HepG2 (cell line): ENCODE data around the gene DGAT2. TPM values are rescaled to one million over a fixed set of nuclear protein-coding genes. Genes with fewer than 3 reads are reported as not detected.
A peak's percentile ranks its signal among the peaks of the same experiment; 100 is the strongest.

Source experiments
- ATAD3A ChIP-seq: sonication (generic); formaldehyde crosslinking; IDR thresholded peaks from 2 replicates; pipeline ENCODE4 v1.4.0; 2020; ENCODE audit warnings: missing genetic modification reagents
- FOXJ3 ChIP-seq: sonication (generic); formaldehyde crosslinking; IDR thresholded peaks from 2 replicates; pipeline ENCODE4 v1.4.0; 2020; ENCODE audit warnings: missing genetic modification reagents, mild to moderate bottlenecking, borderline replicate concordance
- KLF16 ChIP-seq, 2 experiments: sonication (generic) in 1 of 2; formaldehyde crosslinking in 1 of 2; IDR thresholded peaks; 2 replicates each; pipeline versions ENCODE4 v1.6.1 to v1.8.0; 2016 to 2023; ENCODE audit warnings: missing genetic modification reagents in 2 of 2, missing compliant biosample characterization in 1 of 2
- KMT2B ChIP-seq: IDR thresholded peaks from 2 replicates; pipeline ENCODE4 v1.6.1; 2016; ENCODE audit warnings: missing genetic modification reagents, missing compliant biosample characterization
- MAF1 ChIP-seq: sonication (generic); formaldehyde crosslinking; IDR thresholded peaks from 2 replicates; pipeline ENCODE4 v1.5.0; 2020; ENCODE audit warnings: missing genetic modification reagents, borderline replicate concordance
- MIER3 ChIP-seq: IDR thresholded peaks from 2 replicates; pipeline ENCODE4 v1.6.1; 2016; ENCODE audit warnings: missing compliant biosample characterization, borderline replicate concordance
- MXI1 ChIP-seq: IDR thresholded peaks from 3 replicates; pipeline ENCODE4 v1.6.1; 2012; ENCODE audit warnings: low read depth, low read length, inconsistent platforms, borderline replicate concordance
- NFKB2 ChIP-seq: sonication (generic); formaldehyde crosslinking; IDR thresholded peaks from 2 replicates; pipeline ENCODE4 v1.4.0; 2020; ENCODE audit warnings: missing genetic modification reagents, borderline replicate concordance
- POLR2A ChIP-seq, 2 experiments: IDR thresholded peaks; 2 replicates each; pipeline ENCODE4 v1.6.1; 2011; ENCODE audit warnings: low read depth in 2 of 2, low read length in 2 of 2, mild to moderate bottlenecking in 1 of 2, moderate library complexity in 1 of 2; ENCODE audit not compliant: insufficient read depth in 1 of 2
- PRMT3 ChIP-seq: sonication (generic); formaldehyde crosslinking; IDR thresholded peaks from 2 replicates; pipeline ENCODE4 v1.8.1; 2022; ENCODE audit warnings: low read depth, mild to moderate bottlenecking, moderate library complexity, missing genetic modification reagents, borderline replicate concordance
- TEAD2 ChIP-seq: sonication (generic); formaldehyde crosslinking; IDR thresholded peaks from 2 replicates; pipeline ENCODE4 v1.9.0; 2021; ENCODE audit warnings: missing genetic modification reagents
- ZBTB20 ChIP-seq: sonication (generic); formaldehyde crosslinking; IDR thresholded peaks from 2 replicates; pipeline ENCODE4 v1.8.1; 2023; ENCODE audit warnings: missing genetic modification reagents, low read depth, mild to moderate bottlenecking, borderline replicate concordance
- ZFX ChIP-seq: sonication (generic); formaldehyde crosslinking; IDR thresholded peaks from 2 replicates; pipeline ENCODE4 v1.4.0; 2020; ENCODE audit warnings: mild to moderate bottlenecking, low read depth, missing genetic modification reagents, moderate library complexity
- ZKSCAN5 ChIP-seq: sonication (generic); formaldehyde crosslinking; IDR thresholded peaks from 2 replicates; pipeline ENCODE4 v1.5.1; 2020; ENCODE audit warnings: mild to moderate bottlenecking, missing genetic modification reagents
- ZNF432 ChIP-seq: sonication (generic); formaldehyde crosslinking; IDR thresholded peaks from 2 replicates; pipeline ENCODE4 v1.5.0; 2020; ENCODE audit warnings: missing genetic modification reagents, mild to moderate bottlenecking, borderline replicate concordance
- ZNF619 ChIP-seq: sonication (generic); formaldehyde crosslinking; IDR thresholded peaks from 2 replicates; pipeline ENCODE4 v1.4.0; 2020; ENCODE audit warnings: mild to moderate bottlenecking, missing genetic modification reagents
- polyA plus RNA-seq, 8 experiments: library from polyadenylated mRNA; depleted of rRNA in 3 of 8; stranded (reverse) in 7 of 8; unstranded in 1 of 8; fragments of >200 nt; fragmentation: Illumina TruSeq in 4 of 8; extraction: Trizol in 4 of 8; gene quantifications; 2 replicates each; pipeline versions ENCODE4 v1.2.1 to v1.2.3, GENCODE V29; 2011 to 2016; ENCODE audit warnings: low read depth in 4 of 8, missing spikeins in 1 of 8, mixed read lengths in 1 of 8; ENCODE audit not compliant: insufficient read depth in 1 of 8
- total RNA-seq, 5 experiments: library from RNA; depleted of rRNA; stranded (reverse); fragments of >200 nt; fragmentation: Illumina TruSeq; extraction: Trizol; gene quantifications; 2 replicates each; pipeline ENCODE4 v1.2.3, GENCODE V29; 2016; ENCODE audit warnings: low read depth in 1 of 5
- TF ChIP-seq, protein P1 (sequence below), 2 experiments: sonication (generic) in 1 of 2; formaldehyde crosslinking in 1 of 2; IDR thresholded peaks; 2 replicates each; pipeline versions ENCODE4 v1.6.1 to v1.9.0; 2014 to 2022; ENCODE audit warnings: antibody characterized with exemption in 1 of 2, borderline replicate concordance in 1 of 2, inconsistent platforms in 1 of 2, low read depth in 1 of 2, missing genetic modification reagents in 1 of 2
- TF ChIP-seq, protein P2 (sequence below): sonication (generic); formaldehyde crosslinking; IDR thresholded peaks from 2 replicates; pipeline ENCODE4 v1.4.0; 2020; ENCODE audit warnings: missing genetic modification reagents, borderline replicate concordance
- TF ChIP-seq, protein P3 (sequence below): sonication (generic); formaldehyde crosslinking; conservative IDR thresholded peaks from 2 replicates; pipeline ENCODE4 v1.5.0; 2020; ENCODE audit warnings: missing genetic modification reagents
- TF ChIP-seq, protein P4 (sequence below): sonication (generic); formaldehyde crosslinking; conservative IDR thresholded peaks from 2 replicates; pipeline ENCODE4 v1.8.0; 2022; ENCODE audit warnings: missing genetic modification reagents

The DGAT2 gene
- total and polyA plus RNA-seq, 2 of the 13 experiments (the other 11 are each of a cell fraction or from before 2014, with no cell fraction given) = 39.0 to 65.6 TPM

DNA sequence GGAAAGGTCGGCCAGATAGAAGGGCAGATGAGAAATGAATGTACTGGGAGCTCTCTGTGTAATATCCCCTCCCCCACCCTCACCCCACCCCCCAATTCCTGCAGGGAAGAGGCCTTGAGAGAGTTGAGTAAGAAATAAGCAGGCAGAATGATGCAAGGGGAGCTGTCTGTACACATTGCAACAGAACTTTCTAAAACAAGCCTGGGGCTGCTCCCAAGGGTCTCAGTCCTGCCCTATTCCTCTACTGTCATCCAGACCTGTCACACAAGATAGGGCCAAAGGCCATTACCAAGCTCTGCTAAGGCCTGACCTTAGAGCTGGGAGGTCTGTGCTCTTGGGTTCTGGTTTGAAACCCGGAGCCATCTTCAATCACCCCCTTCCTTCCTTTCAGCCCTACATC is 5.7 kb upstream of the DGAT2 start (continued):
- TF ChIP-seq MIER3 (CRISPR knock-in tag) (peak; percentile 89; the same call in 1 of the 2 replicates), ZKSCAN5 (CRISPR knock-in tag) (no peak), ZFX (CRISPR knock-in tag) (peak; percentile 35; the same call in 1 of the 2 replicates), ZBTB20 (no peak), TEAD2 (CRISPR knock-in tag) (no peak), FOXJ3 (CRISPR knock-in tag) (peak; percentile 66; the same call in 1 of the 2 replicates), NFKB2 (CRISPR knock-in tag) (no peak), KMT2B (CRISPR knock-in tag) (no peak), POLR2A (IDR thresholded peaks at IDR 0.05; ENCODE audit: insufficient read depth in 1 of 2, low read depth in 2 of 2, low read length in 2 of 2) (no peak), ZNF619 (CRISPR knock-in tag) (no peak), MXI1 (no peak), ATAD3A (CRISPR knock-in tag) (no peak), ZNF432 (CRISPR knock-in tag) (no peak), MAF1 (CRISPR knock-in tag) (no peak), KLF16 (CRISPR knock-in tag; IDR thresholded peaks at IDR 0.05) (peak in 1 of 2 experiments; percentile 92; a peak in 2 of 4 replicates), PRMT3 (CRISPR knock-in tag) (no peak)
- TF ChIP-seq, protein P1, sequence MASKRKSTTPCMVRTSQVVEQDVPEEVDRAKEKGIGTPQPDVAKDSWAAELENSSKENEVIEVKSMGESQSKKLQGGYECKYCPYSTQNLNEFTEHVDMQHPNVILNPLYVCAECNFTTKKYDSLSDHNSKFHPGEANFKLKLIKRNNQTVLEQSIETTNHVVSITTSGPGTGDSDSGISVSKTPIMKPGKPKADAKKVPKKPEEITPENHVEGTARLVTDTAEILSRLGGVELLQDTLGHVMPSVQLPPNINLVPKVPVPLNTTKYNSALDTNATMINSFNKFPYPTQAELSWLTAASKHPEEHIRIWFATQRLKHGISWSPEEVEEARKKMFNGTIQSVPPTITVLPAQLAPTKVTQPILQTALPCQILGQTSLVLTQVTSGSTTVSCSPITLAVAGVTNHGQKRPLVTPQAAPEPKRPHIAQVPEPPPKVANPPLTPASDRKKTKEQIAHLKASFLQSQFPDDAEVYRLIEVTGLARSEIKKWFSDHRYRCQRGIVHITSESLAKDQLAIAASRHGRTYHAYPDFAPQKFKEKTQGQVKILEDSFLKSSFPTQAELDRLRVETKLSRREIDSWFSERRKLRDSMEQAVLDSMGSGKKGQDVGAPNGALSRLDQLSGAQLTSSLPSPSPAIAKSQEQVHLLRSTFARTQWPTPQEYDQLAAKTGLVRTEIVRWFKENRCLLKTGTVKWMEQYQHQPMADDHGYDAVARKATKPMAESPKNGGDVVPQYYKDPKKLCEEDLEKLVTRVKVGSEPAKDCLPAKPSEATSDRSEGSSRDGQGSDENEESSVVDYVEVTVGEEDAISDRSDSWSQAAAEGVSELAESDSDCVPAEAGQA (IDR thresholded peaks at IDR 0.05; ENCODE audit: low read depth) = no peak
- TF ChIP-seq, protein P1 (CRISPR knock-in tag; IDR thresholded peaks at IDR 0.05; ENCODE audit: borderline replicate concordance) = no peak
- TF ChIP-seq, protein P2, sequence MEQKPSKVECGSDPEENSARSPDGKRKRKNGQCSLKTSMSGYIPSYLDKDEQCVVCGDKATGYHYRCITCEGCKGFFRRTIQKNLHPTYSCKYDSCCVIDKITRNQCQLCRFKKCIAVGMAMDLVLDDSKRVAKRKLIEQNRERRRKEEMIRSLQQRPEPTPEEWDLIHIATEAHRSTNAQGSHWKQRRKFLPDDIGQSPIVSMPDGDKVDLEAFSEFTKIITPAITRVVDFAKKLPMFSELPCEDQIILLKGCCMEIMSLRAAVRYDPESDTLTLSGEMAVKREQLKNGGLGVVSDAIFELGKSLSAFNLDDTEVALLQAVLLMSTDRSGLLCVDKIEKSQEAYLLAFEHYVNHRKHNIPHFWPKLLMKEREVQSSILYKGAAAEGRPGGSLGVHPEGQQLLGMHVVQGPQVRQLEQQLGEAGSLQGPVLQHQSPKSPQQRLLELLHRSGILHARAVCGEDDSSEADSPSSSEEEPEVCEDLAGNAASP (CRISPR knock-in tag) = peak; percentile 72; the same call in 1 of the 2 replicates
- TF ChIP-seq, protein P3, sequence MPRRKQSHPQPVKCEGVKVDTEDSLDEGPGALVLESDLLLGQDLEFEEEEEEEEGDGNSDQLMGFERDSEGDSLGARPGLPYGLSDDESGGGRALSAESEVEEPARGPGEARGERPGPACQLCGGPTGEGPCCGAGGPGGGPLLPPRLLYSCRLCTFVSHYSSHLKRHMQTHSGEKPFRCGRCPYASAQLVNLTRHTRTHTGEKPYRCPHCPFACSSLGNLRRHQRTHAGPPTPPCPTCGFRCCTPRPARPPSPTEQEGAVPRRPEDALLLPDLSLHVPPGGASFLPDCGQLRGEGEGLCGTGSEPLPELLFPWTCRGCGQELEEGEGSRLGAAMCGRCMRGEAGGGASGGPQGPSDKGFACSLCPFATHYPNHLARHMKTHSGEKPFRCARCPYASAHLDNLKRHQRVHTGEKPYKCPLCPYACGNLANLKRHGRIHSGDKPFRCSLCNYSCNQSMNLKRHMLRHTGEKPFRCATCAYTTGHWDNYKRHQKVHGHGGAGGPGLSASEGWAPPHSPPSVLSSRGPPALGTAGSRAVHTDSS = no peak
- TF ChIP-seq, protein P4, sequence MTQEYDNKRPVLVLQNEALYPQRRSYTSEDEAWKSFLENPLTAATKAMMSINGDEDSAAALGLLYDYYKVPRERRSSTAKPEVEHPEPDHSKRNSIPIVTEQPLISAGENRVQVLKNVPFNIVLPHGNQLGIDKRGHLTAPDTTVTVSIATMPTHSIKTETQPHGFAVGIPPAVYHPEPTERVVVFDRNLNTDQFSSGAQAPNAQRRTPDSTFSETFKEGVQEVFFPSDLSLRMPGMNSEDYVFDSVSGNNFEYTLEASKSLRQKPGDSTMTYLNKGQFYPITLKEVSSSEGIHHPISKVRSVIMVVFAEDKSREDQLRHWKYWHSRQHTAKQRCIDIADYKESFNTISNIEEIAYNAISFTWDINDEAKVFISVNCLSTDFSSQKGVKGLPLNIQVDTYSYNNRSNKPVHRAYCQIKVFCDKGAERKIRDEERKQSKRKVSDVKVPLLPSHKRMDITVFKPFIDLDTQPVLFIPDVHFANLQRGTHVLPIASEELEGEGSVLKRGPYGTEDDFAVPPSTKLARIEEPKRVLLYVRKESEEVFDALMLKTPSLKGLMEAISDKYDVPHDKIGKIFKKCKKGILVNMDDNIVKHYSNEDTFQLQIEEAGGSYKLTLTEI = no peak
